GM18909 (cell line): Measurements from ENCODE around the gene TULP3.

Experiments
- ATAC-seq: cut with Tn5 transposase; IDR thresholded peaks from one replicate; pipeline ENCODE4 v1.9.1; 2021; ENCODE audit warnings: mild to moderate bottlenecking; ENCODE audit not compliant: unreplicated experiment, poor library complexity

Gene TULP3

DNA sequence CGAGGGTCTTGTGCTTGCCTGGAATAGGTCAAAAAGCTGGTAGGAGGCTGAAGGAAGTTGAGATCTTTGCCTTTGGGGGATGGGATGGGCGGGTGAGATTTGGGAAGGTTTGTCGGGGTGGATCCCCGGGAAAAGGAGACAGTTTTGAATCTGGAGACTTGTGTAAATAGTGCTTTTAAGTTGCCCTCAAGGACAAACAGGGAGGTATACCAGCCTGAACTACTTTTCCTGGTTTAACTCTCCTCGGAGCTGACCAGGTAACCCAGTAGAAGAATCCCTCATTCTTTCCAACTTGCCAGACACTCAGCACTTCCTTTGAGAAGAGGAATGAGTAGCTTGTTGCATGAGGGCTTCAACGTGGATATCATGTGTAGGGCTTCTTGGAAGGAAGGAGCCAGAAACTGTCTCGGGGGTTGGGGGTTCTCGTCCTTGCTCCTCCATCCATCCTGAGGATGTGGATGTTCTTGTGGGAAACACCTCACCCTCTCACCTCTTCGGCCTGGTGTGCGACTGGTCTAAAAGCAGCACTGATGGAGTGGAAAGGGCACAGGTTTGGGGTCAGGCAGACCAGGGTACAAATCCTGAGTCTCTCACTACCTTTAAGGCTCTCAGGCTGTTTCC is 70.4 kb downstream of the TULP3 start:
- ATAC-seq = no peak

DNA sequence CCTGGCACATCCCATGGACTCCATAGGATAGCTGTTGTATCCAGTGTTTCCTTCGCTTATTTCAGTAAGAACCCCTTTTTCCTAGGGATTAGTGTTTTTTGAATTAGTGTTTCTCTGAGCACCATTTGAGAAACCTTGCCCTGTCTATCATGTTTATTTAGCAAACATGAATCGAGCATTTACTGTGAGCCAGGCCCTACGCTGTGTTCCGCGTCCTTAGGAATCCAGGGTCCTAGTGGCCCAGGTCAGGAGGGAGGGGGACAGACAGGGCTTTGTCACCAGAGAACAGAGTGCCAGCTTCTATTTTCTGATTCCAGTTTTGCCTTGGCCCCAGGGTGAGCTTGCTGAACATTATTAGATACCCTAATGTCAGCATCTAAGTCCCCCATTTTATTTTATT is 71.0 kb downstream of the TULP3 start:
- no peak for ATAC-seq

- no peak for ATAC-seq
Measured at GRCh38 chr12:2963154-2963759, 72.6 kb downstream of the TULP3 start.

DNA sequence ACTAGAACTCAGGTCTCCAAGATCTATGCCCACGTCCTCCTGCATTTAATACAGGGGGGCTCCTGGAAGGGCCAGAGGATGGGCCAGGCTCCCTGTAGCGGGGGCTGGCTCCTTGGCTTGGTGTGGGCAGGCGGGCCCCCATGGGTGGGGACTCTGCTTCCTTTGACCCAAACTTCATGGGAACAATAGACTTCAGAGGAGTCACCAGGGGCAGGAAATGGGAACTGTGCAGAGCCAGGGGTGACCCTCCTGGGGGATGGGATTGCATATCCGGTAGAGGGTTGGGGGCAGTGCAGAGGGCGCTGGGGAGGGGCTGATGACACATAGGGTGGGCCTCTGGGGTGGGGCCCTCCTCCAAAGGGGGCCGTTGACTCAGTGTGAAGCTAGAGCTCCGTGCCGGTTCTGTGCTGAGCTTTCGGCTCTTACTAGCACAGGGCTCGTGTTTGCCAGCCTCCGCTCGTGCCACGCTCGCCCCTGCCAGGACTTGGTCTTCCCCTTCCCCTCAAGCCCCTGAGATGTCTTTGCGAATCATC is 73.1 kb downstream of the TULP3 start:
- no peak for ATAC-seq

DNA sequence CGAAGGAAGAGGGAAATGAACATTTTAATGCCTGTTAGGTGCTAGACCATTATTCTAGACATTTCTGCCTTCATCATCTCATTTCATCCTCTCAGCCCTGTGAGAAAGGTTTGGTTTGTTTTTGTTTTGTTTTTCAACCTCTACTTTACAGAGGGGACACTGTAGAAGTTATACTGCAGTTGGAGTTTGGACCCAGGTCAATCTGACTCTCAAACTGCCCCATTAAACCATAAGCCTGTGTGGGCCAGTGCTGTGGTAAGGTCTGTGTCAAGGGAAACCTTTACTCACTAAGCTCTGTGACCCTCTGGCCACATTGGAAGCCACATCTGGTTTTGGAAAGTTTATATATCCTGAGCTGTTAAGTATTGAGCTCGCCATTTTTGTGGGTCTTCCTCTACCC is 77.0 kb downstream of the TULP3 start:
- ATAC-seq = no peak

- no peak for ATAC-seq
Measured at GRCh38 chr12:2970744-2971143, 80.1 kb downstream of the TULP3 start.

- ATAC-seq = no peak
Measured at GRCh38 chr12:2973566-2973965, 82.9 kb downstream of the TULP3 start.

- ATAC-seq = no peak
Measured at GRCh38 chr12:2974560-2974971, 83.9 kb downstream of the TULP3 start.

- ATAC-seq = no peak
Measured at GRCh38 chr12:2976581-2976996, 85.9 kb downstream of the TULP3 start.

DNA sequence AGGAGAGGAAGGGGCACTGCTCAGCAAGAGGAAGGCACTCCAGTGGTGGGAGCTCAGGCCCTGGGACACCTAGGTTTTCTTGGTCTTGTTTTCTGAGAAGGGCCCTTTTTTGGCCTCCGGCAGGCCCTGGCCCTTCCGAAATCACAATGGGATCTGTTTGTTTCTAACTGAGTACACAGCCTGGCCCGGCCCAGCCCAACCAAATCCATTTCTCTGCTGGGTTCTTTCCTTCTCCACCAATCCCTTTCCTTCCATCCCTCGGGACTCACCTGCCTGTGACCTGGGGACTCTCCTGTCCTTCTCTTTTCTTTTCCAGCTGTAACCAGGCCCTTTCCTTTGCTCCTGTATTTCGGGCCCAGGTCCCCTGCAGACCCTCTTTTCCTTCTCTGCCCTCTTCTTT is 87.1 kb downstream of the TULP3 start:
- no peak for ATAC-seq

GRCh38 chr12:2979806-2980205 is 89.1 kb downstream of the TULP3 start:
- no peak for ATAC-seq

DNA sequence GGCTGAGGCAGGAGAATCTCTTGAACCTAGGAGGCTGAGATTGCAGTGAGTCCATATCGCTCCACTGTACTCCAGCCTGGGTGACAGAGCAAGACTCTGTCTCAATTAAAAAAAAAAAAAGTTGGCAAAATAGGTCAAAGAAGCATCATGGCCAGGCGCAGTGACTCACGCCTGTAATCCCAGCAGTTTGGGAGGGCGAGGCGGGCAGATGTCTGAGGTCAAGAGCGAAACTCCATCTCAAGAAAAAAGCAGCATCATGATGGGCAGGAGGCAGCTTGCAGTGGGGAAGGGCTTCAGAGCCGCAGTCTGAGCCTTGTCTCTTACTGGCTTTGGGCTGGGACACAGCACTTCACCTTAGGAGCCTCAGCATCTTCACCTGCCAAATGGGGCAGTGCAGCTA is 89.9 kb downstream of the TULP3 start:
- no peak for ATAC-seq

DNA sequence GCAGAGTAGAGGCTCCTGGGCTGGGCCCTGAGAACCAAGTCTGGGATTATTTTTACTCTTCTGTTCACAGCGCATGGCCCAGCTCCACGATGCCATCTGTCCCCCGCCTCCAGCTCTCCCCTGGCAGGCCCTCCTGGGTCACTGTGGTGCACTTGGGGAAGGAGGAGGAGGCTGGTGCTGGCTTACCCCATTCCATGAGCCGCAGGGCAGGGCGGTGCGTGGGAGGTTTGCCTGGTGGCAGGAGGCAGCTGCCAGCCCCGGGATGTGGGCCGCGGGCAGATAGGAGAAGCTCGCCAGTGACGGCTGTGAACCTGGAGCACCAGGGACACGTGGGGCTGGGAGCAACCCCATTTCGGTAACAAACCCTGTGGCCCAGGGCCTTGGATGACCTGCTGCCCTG is 91.7 kb downstream of the TULP3 start:
- no peak for ATAC-seq

GRCh38 chr12:2984249-2984648 is 93.6 kb downstream of the TULP3 start:
- ATAC-seq = no peak

- no peak for ATAC-seq
Measured at GRCh38 chr12:2984698-2985097, 94.0 kb downstream of the TULP3 start.

DNA sequence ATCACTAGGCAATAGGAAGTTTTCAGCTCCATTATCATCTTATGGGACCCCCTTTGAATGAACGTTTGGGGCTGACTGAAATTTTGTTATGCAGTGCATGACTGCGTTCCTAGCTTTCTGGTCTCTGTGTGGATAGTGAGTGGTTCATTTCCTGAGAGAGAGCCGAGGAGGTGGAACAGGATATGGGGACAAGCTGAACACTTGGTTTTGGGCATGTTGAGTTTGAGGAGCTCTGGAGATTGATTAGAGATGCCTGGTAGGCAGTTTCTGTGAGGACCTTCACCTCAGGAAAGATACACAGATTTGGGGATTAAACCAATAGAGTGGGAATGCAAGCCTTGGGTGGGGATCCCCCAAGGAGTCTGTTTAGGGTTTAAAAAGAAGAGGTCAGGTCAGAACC is 96.2 kb downstream of the TULP3 start:
- no peak for ATAC-seq

DNA sequence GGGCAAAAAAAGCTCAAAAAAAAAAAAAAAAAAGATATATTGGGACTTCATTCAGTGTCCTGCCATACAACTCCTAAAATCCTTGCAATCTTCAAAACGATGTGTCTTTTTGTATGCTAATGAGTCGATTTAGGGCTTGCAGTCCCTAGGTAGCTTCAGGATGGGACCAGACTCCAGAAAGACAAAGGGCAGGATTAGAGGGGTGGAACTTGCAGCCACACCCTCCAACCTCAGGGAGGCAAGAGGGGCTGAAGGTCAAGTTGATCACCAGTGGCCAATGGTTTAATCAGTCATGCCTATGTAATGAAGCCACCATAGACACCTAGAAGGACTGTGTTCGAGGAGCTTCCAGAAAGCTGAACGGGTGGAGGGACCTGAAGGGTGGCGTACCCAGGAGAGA is 97.8 kb downstream of the TULP3 start:
- ATAC-seq = no peak
